Measurements from ENCODE around the gene SOX5.

- TF ChIP-seq POLR2AphosphoS5 (IDR thresholded peaks at IDR 0.05; ENCODE audit: low read depth, low read length) = no peak
- no peak for TF ChIP-seq POLR2A (IDR thresholded peaks at IDR 0.05; ENCODE audit: borderline replicate concordance, extremely low read depth, insufficient read depth, insufficient read length)
- no peak for TF ChIP-seq CTCF (IDR thresholded peaks at IDR 0.05 in 2 of 3, conservative IDR thresholded peaks at IDR 0.05 in 1 of 3; ENCODE audit: borderline replicate concordance in 1 of 3, insufficient read depth in 1 of 3, low read depth in 2 of 3, low read length in 2 of 3)
- TF ChIP-seq EZH2 (IDR thresholded peaks at IDR 0.05) = no peak
- TF ChIP-seq YY1 (IDR thresholded peaks at IDR 0.05; ENCODE audit: extremely low read depth, insufficient replicate concordance, low read depth, low read length) = no peak
- TF ChIP-seq CEBPB (IDR thresholded peaks at IDR 0.05; ENCODE audit: low read depth) = no peak
- no peak for TF ChIP-seq ELF1 (IDR thresholded peaks at IDR 0.05; ENCODE audit: borderline replicate concordance, low read depth)
- TF ChIP-seq ZBTB33 (IDR thresholded peaks at IDR 0.05; ENCODE audit: extremely low read depth, insufficient replicate concordance, low read length) = no peak
- TF ChIP-seq MAX (IDR thresholded peaks at IDR 0.05) = no peak
- TF ChIP-seq ZNF274 (IDR thresholded peaks at IDR 0.05; ENCODE audit: low read depth, low read length) = no peak
- TF ChIP-seq SP1 (IDR thresholded peaks at IDR 0.05; ENCODE audit: low read depth) = no peak
- TF ChIP-seq REST (IDR thresholded peaks at IDR 0.05; ENCODE audit: low read depth) = no peak
- TF ChIP-seq FOSL1 (IDR thresholded peaks at IDR 0.05; ENCODE audit: low read depth) = no peak
These were observed 197.2 kb downstream of the SOX5 start for GRCh38 chr12:23752245-23752644.
